HG03060 (cell line): ENCODE results near the gene HRCT1.
"Not testable (repeated sequence)": the region's sequence is repeated elsewhere in the genome, so short reads cannot be mapped to it uniquely, and the experiment has no call there.

ENCODE experiments used
- ATAC-seq: cut with Tn5 transposase; IDR thresholded peaks from one replicate; pipeline ENCODE4 v1.9.1; 2021; ENCODE audit warnings: low read depth, moderate number of reproducible peaks; ENCODE audit not compliant: unreplicated experiment

Gene HRCT1

GRCh38 chr9:35915681-35916294 lies 9.8 kb downstream of the HRCT1 start:
- ATAC-seq, result no peak

GRCh38 chr9:35917261-35917660 lies 11.3 kb downstream of the HRCT1 start:
- ATAC-seq, result no peak

DNA sequence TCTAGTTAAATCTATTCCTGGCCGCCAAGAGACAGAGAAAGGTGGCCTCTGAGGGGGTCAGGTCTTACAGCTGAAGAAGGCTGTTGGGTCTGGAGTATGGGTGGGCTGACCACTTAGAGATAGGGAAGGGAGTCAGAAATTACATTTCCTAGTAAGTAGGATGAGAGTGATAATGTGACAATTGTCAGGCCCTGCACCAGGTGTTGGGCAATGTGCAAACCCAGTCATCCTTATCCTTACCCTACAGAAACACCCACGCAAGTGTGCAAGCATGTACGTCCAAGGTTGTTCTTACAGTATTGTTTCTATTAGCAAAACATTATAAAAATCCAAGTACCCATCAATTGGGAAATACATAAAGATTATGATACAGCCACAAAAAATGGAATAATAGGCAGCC lies 12.8 kb downstream of the HRCT1 start:
- ATAC-seq, result no peak

DNA sequence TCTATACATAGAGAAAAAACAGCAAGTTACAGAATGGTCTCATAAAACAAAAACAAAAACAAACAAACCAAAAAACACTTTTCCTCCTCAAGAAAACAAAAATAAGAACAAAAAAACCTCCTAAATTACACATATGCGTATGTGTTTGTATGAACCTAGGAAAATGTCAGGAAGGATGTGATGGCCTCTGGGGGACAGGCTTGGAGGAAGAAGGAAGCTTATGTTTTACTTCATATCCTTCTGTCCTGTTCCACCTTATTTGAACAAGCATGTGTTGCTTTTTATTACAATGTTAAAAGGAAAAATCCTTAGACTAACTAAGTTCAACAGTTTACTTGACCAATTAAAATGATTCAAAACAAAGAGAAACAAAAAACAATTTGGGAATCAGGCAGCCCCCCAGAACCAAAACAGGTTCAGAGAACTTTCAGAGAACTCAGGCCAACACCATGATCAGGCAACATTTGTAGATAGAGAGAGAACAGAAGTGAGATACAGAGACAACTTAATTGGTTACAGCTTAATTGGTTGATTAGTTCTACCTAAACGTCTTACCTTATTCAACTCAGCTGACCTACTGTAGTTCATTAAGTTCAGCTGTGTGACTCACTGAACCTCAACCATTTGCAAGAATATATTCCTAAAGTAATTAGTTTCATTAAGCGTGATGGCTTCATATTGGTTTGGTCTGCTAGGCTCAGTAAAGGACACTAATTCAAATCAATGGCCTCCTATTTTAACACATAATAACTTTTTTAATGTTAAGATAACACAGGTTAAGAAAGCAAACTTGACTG lies 13.4 kb downstream of the HRCT1 start:
- ATAC-seq, result no peak

DNA sequence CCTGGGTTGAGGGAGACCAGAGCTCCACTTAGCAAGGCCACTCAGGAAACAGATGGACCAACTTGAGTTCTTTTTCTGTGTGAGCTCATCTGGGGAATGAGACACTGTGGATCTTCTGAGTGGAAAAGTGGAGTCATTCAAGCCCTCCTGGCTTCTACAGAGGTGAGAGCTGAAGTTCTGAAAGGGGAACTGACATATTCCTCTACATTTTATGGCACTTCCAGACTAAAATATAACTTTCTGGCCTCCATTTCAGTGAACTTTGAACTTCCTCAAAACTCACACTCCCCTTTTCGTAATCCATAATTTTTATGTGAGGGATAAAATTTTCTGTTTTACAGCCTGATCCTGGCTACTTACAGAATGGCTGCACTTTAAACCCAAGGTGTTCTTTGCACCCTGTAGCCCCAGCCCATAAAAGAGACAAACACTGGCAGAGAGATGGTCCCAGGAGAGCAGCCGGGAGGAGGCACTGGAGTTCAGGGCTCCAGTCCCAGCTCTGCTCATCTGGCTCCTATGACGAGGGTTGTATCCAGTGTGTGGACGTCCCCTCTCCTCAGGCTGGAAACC lies 14.1 kb downstream of the HRCT1 start:
- ATAC-seq, result no peak

DNA sequence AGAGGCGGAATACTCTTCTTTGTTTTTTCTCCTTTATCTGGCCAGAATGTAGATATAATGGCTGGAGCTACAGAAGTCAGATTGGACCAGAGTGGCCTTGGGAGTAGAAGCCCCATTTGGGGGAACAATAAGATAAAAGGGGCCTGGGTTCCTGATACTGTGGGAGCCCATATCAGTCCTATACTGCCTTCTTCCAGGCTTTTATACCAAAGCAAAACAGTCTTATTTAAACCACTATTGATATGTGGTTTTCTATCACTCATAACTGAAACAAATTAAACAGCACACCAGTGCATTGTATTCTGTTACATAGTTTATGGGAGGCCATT lies 17.6 kb downstream of the HRCT1 start:
- no peak for ATAC-seq

DNA sequence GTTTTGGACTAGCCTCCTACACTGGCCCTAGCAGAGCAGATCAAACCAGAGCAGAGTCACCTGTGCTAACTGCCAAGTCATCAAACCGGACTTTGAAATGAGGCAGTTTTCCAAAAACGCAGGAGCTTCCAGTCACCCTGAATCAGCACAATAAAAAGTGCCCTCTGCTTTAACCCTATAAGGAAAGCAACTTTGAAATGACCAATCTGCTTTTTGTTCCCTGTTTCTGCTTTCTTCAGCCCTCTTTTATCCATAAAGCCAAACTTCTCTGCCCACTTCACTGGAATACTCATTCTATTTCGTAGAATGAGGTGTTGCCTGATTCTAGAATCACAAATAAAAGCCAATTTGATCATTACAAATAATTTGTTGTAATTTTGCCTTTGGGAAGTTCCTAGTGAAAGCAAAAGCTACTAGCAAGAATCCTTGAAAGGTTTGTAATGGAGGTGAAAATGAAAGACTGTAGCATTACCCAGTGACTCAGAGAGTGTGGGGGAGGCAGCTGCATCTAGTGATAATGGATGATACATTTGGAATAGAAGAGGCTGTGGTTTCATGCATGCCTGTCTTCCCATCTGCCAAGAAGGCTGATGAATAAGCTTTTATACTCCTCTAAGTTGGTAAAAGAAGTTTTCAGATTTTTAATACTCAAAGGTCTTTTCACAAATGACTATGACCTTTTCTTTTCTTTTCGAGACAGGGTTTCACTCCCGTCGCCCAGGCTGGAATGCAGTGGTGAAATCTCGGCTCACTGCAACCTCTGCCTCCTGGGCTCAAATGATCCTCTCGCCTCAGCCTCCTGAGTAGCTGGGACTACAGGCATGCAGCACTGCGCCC lies 18.1 kb downstream of the HRCT1 start:
- ATAC-seq, result no peak

- no peak for ATAC-seq
Observed at GRCh38 chr9:35928591-35929452, 22.8 kb downstream of the HRCT1 start.

GRCh38 chr9:35929453-35929718 lies 23.4 kb downstream of the HRCT1 start:
- ATAC-seq, result no peak

GRCh38 chr9:35930521-35930920 lies 24.5 kb downstream of the HRCT1 start:
- ATAC-seq, result no peak

- no peak for ATAC-seq
Observed at GRCh38 chr9:35930989-35931388, 25.0 kb downstream of the HRCT1 start.

- no peak for ATAC-seq
Observed at GRCh38 chr9:35932735-35933134, 26.7 kb downstream of the HRCT1 start.

DNA sequence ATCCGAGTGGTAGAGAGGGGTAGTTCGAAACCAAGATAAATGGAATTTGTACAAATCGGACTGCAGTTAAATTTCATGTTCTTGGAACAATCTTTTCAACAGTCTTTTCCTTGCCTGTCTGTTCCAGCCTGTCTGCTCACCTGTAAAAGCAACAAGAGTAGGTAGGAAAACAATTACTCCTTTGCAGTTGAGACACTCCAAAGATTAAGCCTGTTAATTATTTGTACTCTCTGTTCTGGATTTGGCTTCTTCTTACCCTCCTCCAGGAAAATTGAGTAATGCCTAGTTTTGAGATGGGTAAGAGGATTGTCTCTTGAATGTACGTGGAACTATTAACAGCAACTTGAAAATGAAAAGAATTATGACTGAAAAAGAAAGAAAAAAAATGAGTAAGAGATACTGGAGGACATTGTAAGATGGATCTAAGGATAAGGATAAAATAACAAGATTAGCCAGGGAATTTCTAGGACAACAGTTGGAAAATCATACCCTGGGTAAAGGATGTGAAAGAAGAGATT lies 27.6 kb downstream of the HRCT1 start:
- ATAC-seq, result no peak

DNA sequence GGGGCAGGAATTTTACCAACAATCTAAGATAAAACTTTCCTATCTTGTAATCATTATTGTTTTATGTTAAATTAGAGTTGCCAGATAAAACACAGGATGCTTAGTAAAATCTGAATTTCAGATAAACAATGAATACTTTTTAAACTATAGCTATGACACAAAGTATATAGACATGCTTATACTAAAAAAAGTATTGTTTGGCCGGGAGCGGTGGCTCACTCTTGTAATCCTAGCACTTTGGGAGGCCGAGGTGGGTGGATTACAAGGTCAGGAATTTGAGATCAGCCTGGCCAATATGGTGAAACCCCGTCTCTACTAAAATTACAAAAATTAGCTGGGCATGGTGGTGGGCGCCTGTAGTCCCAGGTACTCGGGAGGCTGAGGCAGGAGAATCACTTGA lies 28.1 kb downstream of the HRCT1 start:
- not testable (repeated sequence) for ATAC-seq

DNA sequence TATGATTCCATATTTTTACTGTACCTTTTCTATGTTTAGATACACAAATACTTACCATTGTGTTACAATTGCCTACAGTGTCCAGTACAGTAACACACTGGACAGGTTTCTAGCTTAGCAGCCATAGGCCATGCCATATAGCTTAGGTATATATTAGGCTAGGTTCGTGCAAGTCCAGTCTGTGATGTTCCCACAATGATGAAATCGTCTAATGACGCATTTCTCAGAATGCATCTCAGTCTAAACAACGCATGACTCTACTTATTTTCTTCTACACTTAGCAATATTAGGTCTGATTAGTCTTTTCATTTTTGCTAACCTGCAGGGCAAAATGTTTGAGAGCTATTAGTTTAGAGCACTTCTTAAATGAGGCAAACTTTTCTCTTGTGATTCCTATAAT lies 29.3 kb downstream of the HRCT1 start:
- ATAC-seq, result no peak

DNA sequence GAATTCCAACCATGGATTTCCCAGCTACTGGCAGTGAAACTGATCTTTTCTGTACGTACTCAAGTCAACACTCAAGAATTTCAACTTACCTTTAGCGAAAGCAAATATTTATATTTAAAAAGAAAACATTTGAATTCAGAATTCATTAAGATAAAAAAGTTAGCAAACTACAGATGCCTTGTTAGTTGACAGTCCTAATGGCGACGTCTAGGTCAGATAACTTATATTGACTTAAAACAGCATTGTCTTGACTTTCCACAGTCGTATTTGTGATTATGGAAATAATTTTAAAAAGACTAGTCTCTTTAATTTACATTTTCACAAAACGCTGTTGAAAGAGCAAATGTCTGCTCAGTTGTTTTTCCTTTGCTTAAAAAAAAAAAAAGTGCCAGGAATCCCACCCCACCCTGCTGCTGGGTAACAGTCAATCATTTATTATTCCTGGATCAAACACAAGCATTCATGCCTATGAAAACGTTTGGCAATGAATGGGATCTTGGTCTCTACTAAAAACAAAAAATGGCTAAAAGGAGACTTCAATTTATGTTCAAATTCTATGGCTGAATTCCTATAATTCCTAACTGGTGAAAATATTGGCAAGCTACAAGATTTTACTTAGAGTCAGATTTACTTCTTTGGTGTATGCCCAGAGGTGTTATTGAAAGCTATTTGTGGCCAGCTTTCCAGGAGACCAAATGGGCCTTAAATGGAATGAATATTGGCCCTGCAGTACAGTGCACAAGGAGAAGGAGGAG lies 29.9 kb downstream of the HRCT1 start:
- ATAC-seq, result no peak

DNA sequence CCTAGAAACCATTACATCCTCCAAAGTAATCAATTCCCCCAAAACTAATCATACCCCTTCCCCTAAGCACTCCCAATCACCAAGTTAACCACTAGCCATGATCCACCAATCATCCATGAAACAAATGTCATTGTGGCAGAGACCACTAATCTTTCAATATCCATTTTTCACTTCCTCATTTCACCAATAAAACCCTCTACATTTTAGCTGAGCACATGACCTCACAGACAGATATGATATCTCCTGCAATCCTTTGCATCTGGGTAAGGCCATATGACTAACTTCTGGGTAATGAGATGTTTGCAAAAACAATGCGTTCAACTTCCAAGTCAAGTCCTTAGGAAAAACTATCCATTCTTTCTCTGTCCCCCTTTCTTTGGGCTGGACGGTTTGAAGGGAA lies 31.2 kb downstream of the HRCT1 start:
- no peak for ATAC-seq

DNA sequence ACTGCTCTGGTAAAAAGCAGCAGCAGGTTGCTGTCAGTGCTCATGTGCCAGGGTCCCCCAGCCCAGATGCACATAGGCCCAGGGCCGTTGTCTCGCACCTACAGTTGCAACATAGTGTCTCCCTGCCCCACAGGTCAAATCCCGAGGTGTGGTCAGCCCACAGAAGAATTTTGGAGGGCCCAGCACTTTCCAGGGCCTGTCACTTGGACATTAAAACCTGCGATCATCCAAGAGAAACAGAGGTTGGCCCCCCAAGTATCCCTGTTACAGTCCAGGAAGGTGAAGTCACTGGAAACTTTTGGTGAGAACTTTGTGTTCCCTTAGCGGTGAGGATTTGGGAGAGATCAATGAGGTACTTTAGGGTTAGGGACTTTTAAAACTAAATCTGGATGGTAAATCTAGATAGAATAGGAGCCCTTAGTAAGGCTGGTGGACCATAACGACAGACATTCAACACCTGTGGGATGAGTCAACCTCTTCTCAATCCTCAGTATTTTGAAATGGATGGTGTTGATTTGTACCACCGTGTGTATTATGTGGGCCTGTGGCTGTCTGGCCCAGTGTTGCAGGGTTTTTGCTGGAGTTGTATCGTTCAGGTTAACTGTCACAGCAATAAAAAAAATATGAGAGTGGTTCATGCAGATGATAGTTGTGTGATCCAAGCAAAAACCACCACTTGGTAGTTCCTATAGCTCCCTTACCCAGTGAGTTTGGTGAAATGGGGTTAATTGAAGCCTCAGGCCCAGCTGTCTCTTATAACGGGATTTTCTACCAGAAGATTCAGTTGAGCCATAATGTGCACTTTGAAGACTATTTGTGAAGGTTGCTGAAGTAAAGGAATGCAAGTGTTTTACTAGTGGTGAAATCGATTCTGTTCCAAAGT lies 32.7 kb downstream of the HRCT1 start:
- ATAC-seq, result no peak
